ENCODE data around the gene SDCCAG8.

The SDCCAG8 gene

GRCh38 chr1:243254927-243255790 lies 682 bp upstream of the SDCCAG8 start, which contains the start of gene CEP170:
CEP170 (minus strand) TSS chr1:243255281; CDS start chr1:243225280, 30,001 bp downstream.
- no peak for TF ChIP-seq CTCF (IDR thresholded peaks at IDR 0.05; ENCODE audit: low read depth, low read length)
- H3K4me3 ChIP-seq (ENCODE audit: low read depth, low read length), result peak within 1 kb of the TSS; percentile 81

GRCh38 chr1:243256590-243256989 lies 749 bp downstream of the SDCCAG8 start:
- H3K4me3 ChIP-seq (ENCODE audit: low read depth, low read length), result peak overlapping the region; percentile 81
- TF ChIP-seq CTCF (IDR thresholded peaks at IDR 0.05; ENCODE audit: low read depth, low read length), result no peak

GRCh38 chr1:243257189-243257588 lies 1.3 kb downstream of the SDCCAG8 start:
- H3K4me3 ChIP-seq (ENCODE audit: low read depth, low read length), result peak overlapping the region; percentile 81; the same call in 1 of the 2 replicates
- no peak for TF ChIP-seq CTCF (IDR thresholded peaks at IDR 0.05; ENCODE audit: low read depth, low read length)

GRCh38 chr1:243258731-243259130 lies 2.9 kb downstream of the SDCCAG8 start:
- TF ChIP-seq CTCF (IDR thresholded peaks at IDR 0.05; ENCODE audit: low read depth, low read length), result no peak
- H3K4me3 ChIP-seq (ENCODE audit: low read depth, low read length), result no peak overlapping the region

GRCh38 chr1:243260221-243260880 lies 4.5 kb downstream of the SDCCAG8 start:
- no peak overlapping the region for H3K4me3 ChIP-seq (ENCODE audit: low read depth, low read length)
- TF ChIP-seq CTCF (IDR thresholded peaks at IDR 0.05; ENCODE audit: low read depth, low read length), result no peak

GRCh38 chr1:243261390-243261789 lies 5.5 kb downstream of the SDCCAG8 start:
- TF ChIP-seq CTCF (IDR thresholded peaks at IDR 0.05; ENCODE audit: low read depth, low read length), result no peak

GRCh38 chr1:243264717-243265116 lies 8.9 kb downstream of the SDCCAG8 start:
- TF ChIP-seq CTCF (IDR thresholded peaks at IDR 0.05; ENCODE audit: low read depth, low read length), result no peak
- no peak overlapping the region for H3K4me3 ChIP-seq (ENCODE audit: low read depth, low read length)

More at GRCh38 chr1:243261390-243261789, 5.5 kb downstream of the SDCCAG8 start:
- no peak overlapping the region for H3K4me3 ChIP-seq (ENCODE audit: low read depth, low read length)
